ENCODE results near the gene AMH. TPM values are rescaled to one million over a fixed set of nuclear protein-coding genes. Genes with fewer than 3 reads are reported as not detected.

AMH gene
- total RNA-seq, 1 donor from 2014 or later: 0.52 TPM

GRCh38 chr19:2254064-2254872 is 5.1 kb downstream of the AMH start:
- peaks cover 3 to 21% (median 3%) of the 10 kb centered on the region in 3 donors for H3K27me3 ChIP-seq (ENCODE audit: control insufficient read depth in 3 of 3, insufficient read depth in 3 of 3, low read length in 3 of 3)
- peak overlapping the region; percentile 51 to 99 (median 75) for H3K9ac ChIP-seq (ENCODE audit: low read depth in 1 of 3, low read length in 3 of 3)
- H3K27ac ChIP-seq (ENCODE audit: low read depth, low read length): peak overlapping the region; percentile 100
- peak overlapping the region; percentile 61 to 86 (median 78) for H3K4me3 ChIP-seq (ENCODE audit: low read length in 3 of 3)
- H3K4me1 ChIP-seq (ENCODE audit: control insufficient read depth in 3 of 3, insufficient read depth in 3 of 3, low read length in 3 of 3): peaks cover 21 to 64% (median 42%) of the 10 kb centered on the region in 3 donors
- H3K36me3 ChIP-seq (ENCODE audit: control insufficient read depth in 3 of 3, insufficient read depth in 3 of 3, low read length in 3 of 3): peaks cover 6 to 17% (median 8%) of the 10 kb centered on the region in 3 donors
- H3K9me3 ChIP-seq (ENCODE audit: control insufficient read depth in 3 of 3, low read length in 3 of 3): no peaks in the 10 kb centered on the region

- Histone ChIP-seq H3K4me3 (ENCODE audit: low read length in 3 of 3) (peak overlapping the region; percentile 78 to 93 (median 86)), H3K9ac (ENCODE audit: low read depth in 1 of 3, low read length in 3 of 3) (peak overlapping the region; percentile 98 to 99 (median 99))
Measured at GRCh38 chr19:2255112-2255845, 6.2 kb downstream of the AMH start.

DNA sequence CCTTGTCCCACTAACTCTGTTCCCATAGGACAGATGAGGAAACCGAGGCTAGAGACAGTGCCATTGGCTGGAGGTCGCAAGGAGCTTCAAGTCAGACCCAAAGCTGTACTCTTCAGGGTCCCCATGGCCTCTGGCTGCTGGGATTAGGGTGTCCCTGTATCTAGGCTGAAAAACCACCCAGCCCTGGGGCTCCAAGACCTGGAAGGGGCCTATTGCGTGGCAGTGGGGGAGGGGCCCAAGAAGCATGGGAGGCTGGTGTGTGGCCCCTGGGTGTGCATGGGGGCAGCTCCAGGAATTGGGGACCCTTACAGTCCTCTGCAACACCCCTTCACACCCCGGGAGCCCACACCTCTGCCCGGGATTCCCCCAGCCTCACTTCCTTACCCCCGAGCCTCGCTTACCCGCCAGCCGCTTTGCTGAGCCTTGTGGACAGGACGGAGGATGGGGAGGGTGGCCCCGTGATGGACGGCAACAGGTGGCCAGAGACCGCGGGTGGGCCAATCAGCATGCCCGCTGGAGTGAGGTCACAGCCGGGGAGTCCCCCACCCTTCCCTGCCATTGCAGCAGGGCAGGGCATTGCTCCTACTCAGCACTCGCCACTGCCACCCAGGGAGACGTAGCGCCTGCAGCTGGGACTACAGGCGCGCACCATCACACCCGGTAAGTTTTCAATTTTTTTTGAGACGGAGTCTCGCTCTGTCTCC is 7.0 kb downstream of the AMH start, which contains the start of gene JSRP1:
TSS of gene JSRP1 (minus strand) at position 436 of the 704 bp plus-strand sequence. CDS start 1,103 bp downstream, outside the sequence.
- peaks cover 21 to 51% (median 31%) of the 10 kb centered on the region in 3 donors for H3K4me1 ChIP-seq (ENCODE audit: control insufficient read depth in 3 of 3, insufficient read depth in 3 of 3, low read length in 3 of 3)
- peak within 1 kb of the TSS; percentile 78 to 93 (median 86) for H3K4me3 ChIP-seq (ENCODE audit: low read length in 3 of 3)
- H3K36me3 ChIP-seq (ENCODE audit: control insufficient read depth in 3 of 3, insufficient read depth in 3 of 3, low read length in 3 of 3): peaks cover 6 to 17% (median 8%) of the 10 kb centered on the region in 3 donors
- peak within 1 kb of the TSS; percentile 100 for H3K27ac ChIP-seq (ENCODE audit: low read depth, low read length)
- peak within 1 kb of the TSS; percentile 98 to 99 (median 99) for H3K9ac ChIP-seq (ENCODE audit: low read depth in 1 of 3, low read length in 3 of 3)
- H3K27me3 ChIP-seq (ENCODE audit: control insufficient read depth in 3 of 3, insufficient read depth in 3 of 3, low read length in 3 of 3): peaks cover 0 to 14% (median 3%) of the 10 kb centered on the region in 3 donors
- no peaks in the 10 kb centered on the region for H3K9me3 ChIP-seq (ENCODE audit: control insufficient read depth in 3 of 3, low read length in 3 of 3)

More at GRCh38 chr19:2255112-2255845, 6.2 kb downstream of the AMH start:
- Histone ChIP-seq H3K36me3 (ENCODE audit: control insufficient read depth in 3 of 3, insufficient read depth in 3 of 3, low read length in 3 of 3) (peaks cover 6 to 17% (median 8%) of the 10 kb centered on the region in 3 donors), H3K9me3 (ENCODE audit: control insufficient read depth in 3 of 3, low read length in 3 of 3) (no peaks in the 10 kb centered on the region), H3K27ac (ENCODE audit: low read depth, low read length) (peak overlapping the region; percentile 100), H3K4me1 (ENCODE audit: control insufficient read depth in 3 of 3, insufficient read depth in 3 of 3, low read length in 3 of 3) (peaks cover 21 to 54% (median 32%) of the 10 kb centered on the region in 3 donors), H3K27me3 (ENCODE audit: control insufficient read depth in 3 of 3, insufficient read depth in 3 of 3, low read length in 3 of 3) (peaks cover 0 to 18% (median 3%) of the 10 kb centered on the region in 3 donors)

DNA sequence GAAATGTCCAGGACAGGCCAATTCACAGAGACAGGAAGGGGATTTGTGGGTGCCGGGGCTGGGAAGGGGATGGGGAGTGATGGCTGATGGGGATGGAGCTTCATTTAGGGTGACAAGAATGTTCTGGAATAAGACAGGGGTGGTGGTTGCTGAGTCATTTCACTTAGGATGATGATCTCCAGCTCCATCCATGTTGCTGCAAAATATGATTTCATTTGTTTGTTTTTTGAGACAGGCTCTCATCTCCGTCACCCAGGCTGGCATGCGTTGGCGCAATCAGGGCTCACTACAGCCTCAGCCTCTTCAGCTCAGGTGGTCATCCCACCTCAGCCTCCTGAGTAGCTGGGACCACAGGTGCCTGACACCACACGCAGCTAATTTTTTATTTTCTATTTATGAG is 10.2 kb downstream of the AMH start:
- Histone ChIP-seq H3K4me3 (ENCODE audit: low read length in 3 of 3) (no peak overlapping the region), H3K36me3 (ENCODE audit: control insufficient read depth in 3 of 3, insufficient read depth in 3 of 3, low read length in 3 of 3) (peaks cover 0 to 4% (median 0%) of the 10 kb centered on the region in 3 donors), H3K27ac (ENCODE audit: low read depth, low read length) (no peak overlapping the region), H3K9me3 (ENCODE audit: control insufficient read depth in 3 of 3, low read length in 3 of 3) (no peaks in the 10 kb centered on the region), H3K9ac (ENCODE audit: low read depth in 1 of 3, low read length in 3 of 3) (no peak overlapping the region), H3K27me3 (ENCODE audit: control insufficient read depth in 3 of 3, insufficient read depth in 3 of 3, low read length in 3 of 3) (no peaks in the 10 kb centered on the region), H3K4me1 (ENCODE audit: control insufficient read depth in 3 of 3, insufficient read depth in 3 of 3, low read length in 3 of 3) (peaks cover 6 to 25% (median 10%) of the 10 kb centered on the region in 3 donors)

DNA sequence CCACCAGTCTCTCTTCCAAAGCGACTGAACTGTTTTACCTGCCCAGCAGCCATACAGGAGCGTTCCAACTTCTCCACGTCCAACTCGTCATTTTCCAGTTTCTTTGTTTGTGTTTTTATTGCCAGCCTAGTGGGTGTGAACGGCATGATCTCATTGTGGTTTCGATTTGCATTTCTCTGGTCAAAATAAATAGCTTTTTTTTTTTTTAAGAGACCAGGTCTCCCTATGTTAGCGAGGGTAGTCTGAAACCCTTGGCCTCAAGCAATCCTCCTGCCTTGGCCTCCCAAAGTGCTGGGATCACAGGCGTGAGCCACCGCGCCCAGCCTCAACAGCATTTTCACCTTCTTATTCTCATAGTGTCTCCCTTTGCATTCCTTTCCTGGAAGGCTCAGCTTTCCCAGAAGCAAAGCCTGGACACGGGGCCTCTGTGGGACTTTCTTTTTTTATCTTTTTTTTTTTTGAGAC is 11.2 kb downstream of the AMH start:
- no peak overlapping the region for H3K27ac ChIP-seq (ENCODE audit: low read depth, low read length)
- no peak overlapping the region for H3K9ac ChIP-seq (ENCODE audit: low read depth in 1 of 3, low read length in 3 of 3)
- H3K4me1 ChIP-seq (ENCODE audit: control insufficient read depth in 3 of 3, insufficient read depth in 3 of 3, low read length in 3 of 3): peaks cover 0 to 18% (median 5%) of the 10 kb centered on the region in 3 donors
- H3K9me3 ChIP-seq (ENCODE audit: control insufficient read depth in 3 of 3, low read length in 3 of 3): no peaks in the 10 kb centered on the region
- H3K27me3 ChIP-seq (ENCODE audit: control insufficient read depth in 3 of 3, insufficient read depth in 3 of 3, low read length in 3 of 3): no peaks in the 10 kb centered on the region
- no peaks in the 10 kb centered on the region for H3K36me3 ChIP-seq (ENCODE audit: control insufficient read depth in 3 of 3, insufficient read depth in 3 of 3, low read length in 3 of 3)
- no peak overlapping the region for H3K4me3 ChIP-seq (ENCODE audit: low read length in 3 of 3)

DNA sequence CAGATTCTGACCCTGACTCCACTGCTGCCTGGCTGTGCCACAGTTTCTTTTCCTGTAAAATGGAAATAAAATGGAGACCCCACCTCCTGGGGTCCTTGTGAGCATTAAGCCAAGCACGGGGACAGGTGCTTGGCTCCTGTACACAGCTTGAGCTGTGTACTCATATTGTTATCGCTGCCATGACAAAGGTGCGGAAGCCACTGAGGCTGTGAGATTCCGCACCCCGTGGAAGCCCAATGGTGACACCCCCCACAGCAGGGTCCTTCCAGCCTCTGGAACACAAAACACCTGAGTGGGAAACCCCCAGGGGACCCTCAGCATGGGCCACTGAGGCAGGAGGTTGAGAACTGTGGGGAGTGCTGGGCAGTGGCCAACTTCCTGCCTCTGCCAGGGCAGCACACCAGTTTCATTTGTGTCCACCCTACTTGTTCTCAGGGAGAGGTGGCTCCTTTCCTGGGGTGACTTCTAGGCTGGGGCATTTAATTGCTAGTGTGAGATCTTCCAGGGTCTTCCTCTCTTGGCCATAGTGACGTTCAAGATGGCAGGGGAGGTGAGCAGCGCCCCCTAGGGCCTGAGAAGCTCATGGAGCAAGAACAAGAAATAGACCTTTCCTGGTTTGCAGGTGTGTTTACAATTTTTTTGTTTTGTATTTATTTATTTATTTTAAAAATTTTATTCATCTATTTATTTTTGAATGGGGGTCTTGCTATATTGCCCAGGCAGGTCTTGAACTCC is 12.5 kb downstream of the AMH start:
- no peak overlapping the region for H3K27ac ChIP-seq (ENCODE audit: low read depth, low read length)
- no peak overlapping the region for H3K9ac ChIP-seq (ENCODE audit: low read depth in 1 of 3, low read length in 3 of 3)
- peaks cover 3 to 17% (median 7%) of the 10 kb centered on the region in 3 donors for H3K4me1 ChIP-seq (ENCODE audit: control insufficient read depth in 3 of 3, insufficient read depth in 3 of 3, low read length in 3 of 3)
- no peaks in the 10 kb centered on the region for H3K9me3 ChIP-seq (ENCODE audit: control insufficient read depth in 3 of 3, low read length in 3 of 3)
- H3K4me3 ChIP-seq (ENCODE audit: low read length in 3 of 3): no peak overlapping the region
- H3K36me3 ChIP-seq (ENCODE audit: control insufficient read depth in 3 of 3, insufficient read depth in 3 of 3, low read length in 3 of 3): no peaks in the 10 kb centered on the region
- H3K27me3 ChIP-seq (ENCODE audit: control insufficient read depth in 3 of 3, insufficient read depth in 3 of 3, low read length in 3 of 3): no peaks in the 10 kb centered on the region

GRCh38 chr19:2266183-2266993 is 17.3 kb downstream of the AMH start:
- Histone ChIP-seq H3K27me3 (ENCODE audit: control insufficient read depth in 3 of 3, insufficient read depth in 3 of 3, low read length in 3 of 3) (no peaks in the 10 kb centered on the region), H3K9me3 (ENCODE audit: control insufficient read depth in 3 of 3, low read length in 3 of 3) (no peaks in the 10 kb centered on the region), H3K9ac (ENCODE audit: low read depth in 1 of 3, low read length in 3 of 3) (peak overlapping the region in 1 of 3 donors; percentile 16), H3K4me1 (ENCODE audit: control insufficient read depth in 3 of 3, insufficient read depth in 3 of 3, low read length in 3 of 3) (peaks cover 9 to 22% (median 11%) of the 10 kb centered on the region in 3 donors), H3K27ac (ENCODE audit: low read depth, low read length) (peak overlapping the region; percentile 25), H3K4me3 (ENCODE audit: low read length in 3 of 3) (no peak overlapping the region), H3K36me3 (ENCODE audit: control insufficient read depth in 3 of 3, insufficient read depth in 3 of 3, low read length in 3 of 3) (peaks cover 0 to 3% (median 0%) of the 10 kb centered on the region in 3 donors)

DNA sequence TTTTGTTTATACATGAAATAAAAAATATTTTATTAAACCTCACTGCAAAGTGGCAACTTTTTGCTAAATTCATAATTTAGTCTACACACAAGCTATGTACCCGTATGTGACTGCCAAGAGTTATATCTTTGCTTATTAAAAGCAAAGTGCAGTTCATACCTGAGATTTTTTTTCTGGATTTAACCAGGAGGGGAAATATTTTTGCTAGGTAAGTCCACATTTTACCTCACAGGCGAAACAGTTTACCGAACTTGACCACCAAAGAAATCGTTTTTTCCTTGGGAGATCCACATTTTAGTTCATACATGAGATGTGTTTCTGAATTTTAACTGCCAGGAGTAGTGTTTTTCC is 19.3 kb downstream of the AMH start:
- Histone ChIP-seq H3K27ac (ENCODE audit: low read depth, low read length) (no peak overlapping the region), H3K27me3 (ENCODE audit: control insufficient read depth in 3 of 3, insufficient read depth in 3 of 3, low read length in 3 of 3) (no peaks in the 10 kb centered on the region), H3K4me1 (ENCODE audit: control insufficient read depth in 3 of 3, insufficient read depth in 3 of 3, low read length in 3 of 3) (peaks cover 27 to 41% (median 28%) of the 10 kb centered on the region in 3 donors), H3K9ac (ENCODE audit: low read depth in 1 of 3, low read length in 3 of 3) (no peak overlapping the region), H3K9me3 (ENCODE audit: control insufficient read depth in 3 of 3, low read length in 3 of 3) (no peaks in the 10 kb centered on the region), H3K4me3 (ENCODE audit: low read length in 3 of 3) (peak overlapping the region in 2 of 3 donors; percentile 75 to 77), H3K36me3 (ENCODE audit: control insufficient read depth in 3 of 3, insufficient read depth in 3 of 3, low read length in 3 of 3) (peaks cover 4 to 11% (median 9%) of the 10 kb centered on the region in 3 donors)
